IPS-18a (cell line): Measurements from ENCODE around the gene P3R3URF.

Experiments
- H3K27ac ChIP-seq: one replicate; pipeline ENCODE4 v1.5.1; 2013; ENCODE audit warnings: low read length
- H3K27me3 ChIP-seq: one replicate; pipeline ENCODE4 v1.6.1; 2013; ENCODE audit warnings: mild to moderate bottlenecking, low read length; ENCODE audit not compliant: control insufficient read depth, insufficient read depth
- H3K36me3 ChIP-seq: one replicate; pipeline ENCODE4 v1.6.1; 2013; ENCODE audit warnings: low read depth, low read length; ENCODE audit not compliant: control insufficient read depth
- H3K4me1 ChIP-seq: one replicate; pipeline ENCODE4 v1.6.1; 2013; ENCODE audit warnings: low read depth, low read length; ENCODE audit not compliant: control insufficient read depth
- H3K4me3 ChIP-seq: one replicate; pipeline ENCODE4 v1.5.1; 2013; ENCODE audit warnings: low read length
- H3K9ac ChIP-seq: one replicate; pipeline ENCODE4 v1.6.1; 2013; ENCODE audit warnings: mild to moderate bottlenecking, low read length, moderate library complexity
- H3K9me3 ChIP-seq: one replicate; pipeline ENCODE4 v1.6.1; 2013; ENCODE audit warnings: low read depth, low read length; ENCODE audit not compliant: control insufficient read depth

P3R3URF gene

GRCh38 chr1:46193285-46193684 is 17.0 kb upstream of the P3R3URF start:
- Histone ChIP-seq H3K36me3 (peaks cover 15% of the 10 kb centered on the region), H3K4me3 (no peak overlapping the region), H3K27me3 (no peaks in the 10 kb centered on the region), H3K4me1 (no peaks in the 10 kb centered on the region), H3K9ac (no peak overlapping the region), H3K9me3 (no peaks in the 10 kb centered on the region), H3K27ac (no peak overlapping the region)

GRCh38 chr1:46192171-46192570 is 15.9 kb upstream of the P3R3URF start:
- Histone ChIP-seq H3K9me3 (no peaks in the 10 kb centered on the region), H3K9ac (no peak overlapping the region), H3K27me3 (no peaks in the 10 kb centered on the region), H3K4me1 (no peaks in the 10 kb centered on the region), H3K4me3 (no peak overlapping the region), H3K36me3 (peaks cover 15% of the 10 kb centered on the region), H3K27ac (no peak overlapping the region)

- H3K36me3 ChIP-seq, result peaks cover 15% of the 10 kb centered on the region
- no peaks in the 10 kb centered on the region for H3K9me3 ChIP-seq
- no peaks in the 10 kb centered on the region for H3K27me3 ChIP-seq
- no peaks in the 10 kb centered on the region for H3K4me1 ChIP-seq
- H3K9ac ChIP-seq, result no peak overlapping the region
- no peak overlapping the region for H3K4me3 ChIP-seq
- H3K27ac ChIP-seq, result no peak overlapping the region
These were observed 14.9 kb upstream of the P3R3URF start for GRCh38 chr1:46191033-46191701.

- Histone ChIP-seq H3K9ac (no peak overlapping the region), H3K9me3 (no peaks in the 10 kb centered on the region), H3K4me1 (no peaks in the 10 kb centered on the region), H3K27ac (no peak overlapping the region), H3K27me3 (no peaks in the 10 kb centered on the region), H3K4me3 (no peak overlapping the region), H3K36me3 (peaks cover 15% of the 10 kb centered on the region)
These were observed 14.3 kb upstream of the P3R3URF start for GRCh38 chr1:46190539-46190938.

- peaks cover 15% of the 10 kb centered on the region for H3K36me3 ChIP-seq
- no peak overlapping the region for H3K9ac ChIP-seq
- H3K27me3 ChIP-seq, result no peaks in the 10 kb centered on the region
- no peak overlapping the region for H3K27ac ChIP-seq
- no peak overlapping the region for H3K4me3 ChIP-seq
- no peaks in the 10 kb centered on the region for H3K9me3 ChIP-seq
- H3K4me1 ChIP-seq, result no peaks in the 10 kb centered on the region
These were observed 12.2 kb upstream of the P3R3URF start for GRCh38 chr1:46188295-46189030.

- Histone ChIP-seq H3K9ac (no peak overlapping the region), H3K4me1 (no peaks in the 10 kb centered on the region), H3K27me3 (no peaks in the 10 kb centered on the region), H3K4me3 (no peak overlapping the region), H3K9me3 (no peaks in the 10 kb centered on the region), H3K36me3 (peaks cover 6% of the 10 kb centered on the region), H3K27ac (no peak overlapping the region)
These were observed 11.0 kb upstream of the P3R3URF start for GRCh38 chr1:46187106-46187869.

- Histone ChIP-seq H3K4me3 (no peak overlapping the region), H3K27me3 (peaks cover 8% of the 10 kb centered on the region), H3K27ac (no peak overlapping the region), H3K36me3 (no peaks in the 10 kb centered on the region), H3K4me1 (no peaks in the 10 kb centered on the region), H3K9ac (no peak overlapping the region), H3K9me3 (no peaks in the 10 kb centered on the region)
These were observed 9.8 kb upstream of the P3R3URF start for GRCh38 chr1:46186076-46186475.

GRCh38 chr1:46184920-46185658 is 8.8 kb upstream of the P3R3URF start:
- Histone ChIP-seq H3K4me3 (no peak overlapping the region), H3K36me3 (no peaks in the 10 kb centered on the region), H3K9me3 (no peaks in the 10 kb centered on the region), H3K4me1 (no peaks in the 10 kb centered on the region), H3K27ac (no peak overlapping the region), H3K27me3 (peaks cover 8% of the 10 kb centered on the region), H3K9ac (no peak overlapping the region)

- Histone ChIP-seq H3K27me3 (peaks cover 8% of the 10 kb centered on the region), H3K9ac (no peak overlapping the region), H3K4me3 (no peak overlapping the region), H3K4me1 (peaks cover 3% of the 10 kb centered on the region), H3K36me3 (no peaks in the 10 kb centered on the region), H3K9me3 (no peaks in the 10 kb centered on the region), H3K27ac (no peak overlapping the region)
These were observed 7.8 kb upstream of the P3R3URF start for GRCh38 chr1:46183926-46184557.

GRCh38 chr1:46183079-46183847 is 7.0 kb upstream of the P3R3URF start:
- Histone ChIP-seq H3K27ac (no peak overlapping the region), H3K4me3 (no peak overlapping the region), H3K36me3 (no peaks in the 10 kb centered on the region), H3K27me3 (peaks cover 8% of the 10 kb centered on the region), H3K4me1 (peaks cover 3% of the 10 kb centered on the region), H3K9me3 (no peaks in the 10 kb centered on the region), H3K9ac (no peak overlapping the region)
